Immature natural killer cell (primary cell): ENCODE results near the gene SAMD3. TPM values are rescaled to one million over a fixed set of nuclear protein-coding genes. Genes with fewer than 3 reads are reported as not detected.
"Not testable (repeated sequence)": the region's sequence is repeated elsewhere in the genome, so short reads cannot be mapped to it uniquely, and the experiment has no call there.

Experiments
- DNase-seq, 3 donors: peaks; one replicate each; pipeline ENCODE4 v3.0.0; 2022; ENCODE audit warnings: mixed read lengths in 1 of 3
- H3K27ac Mint-ChIP-seq, 6 donors: one replicate each; pipeline ENCODE4 v1.8.0; 2020; ENCODE audit warnings: mixed read lengths in 6 of 6, mild to moderate bottlenecking in 5 of 6, inconsistent platforms in 4 of 6, moderate library complexity in 3 of 6
- H3K27me3 Mint-ChIP-seq, 3 donors: one replicate each; pipeline ENCODE4 v1.8.0; 2020 to 2021; ENCODE audit warnings: low read depth in 3 of 3, mild to moderate bottlenecking in 3 of 3, mixed read lengths in 3 of 3, moderate library complexity in 3 of 3, inconsistent platforms in 1 of 3
- H3K36me3 Mint-ChIP-seq, 3 donors: one replicate each; pipeline ENCODE4 v1.8.0; 2020; ENCODE audit warnings: mixed read lengths in 3 of 3, inconsistent platforms in 2 of 3, mild to moderate bottlenecking in 2 of 3
- H3K4me1 Mint-ChIP-seq, 2 donors: one replicate each; pipeline ENCODE4 v1.8.0; 2020; ENCODE audit warnings: inconsistent platforms in 2 of 2, mild to moderate bottlenecking in 2 of 2, mixed read lengths in 2 of 2, moderate library complexity in 1 of 2
- H3K4me3 Mint-ChIP-seq, 5 donors: one replicate each; pipeline ENCODE4 v1.8.0; 2020; ENCODE audit warnings: mild to moderate bottlenecking in 5 of 5, mixed read lengths in 5 of 5, inconsistent platforms in 3 of 5, moderate library complexity in 3 of 5
- H3K9me3 Mint-ChIP-seq, 6 donors: one replicate each; pipeline ENCODE4 v1.8.0; 2020; ENCODE audit warnings: mild to moderate bottlenecking in 6 of 6, mixed read lengths in 6 of 6, inconsistent platforms in 4 of 6, moderate library complexity in 3 of 6
- polyA plus RNA-seq, 3 donors: library from polyadenylated mRNA; unstranded; fragments of 300-500 nt; fragmentation: Illumina TruSeq; gene quantifications; one replicate each; pipeline ENCODE4 v1.2.3, GENCODE V29; 2021

Gene SAMD3
- polyA plus RNA-seq, 3 donors from 2014 or later: 208 to 376 (median 275) TPM

- Mint-ChIP-seq H3K36me3 (peaks cover 34 to 51% (median 36%) of the 10 kb centered on the region in 3 donors), H3K4me1 (peaks cover 36 to 69% of the 10 kb centered on the region in 2 donors), H3K4me3 (no peak overlapping the region), H3K27me3 (peaks cover 0 to 4% (median 0%) of the 10 kb centered on the region in 3 donors), H3K27ac (peak overlapping the region in 5 of 6 donors; percentile 57 to 79 (median 69)), H3K9me3 (no peaks in the 10 kb centered on the region)
- DNase-seq: no peak
These were observed 64.7 kb downstream of the SAMD3 start for GRCh38 chr6:130158056-130158455.

- peaks cover 34 to 49% (median 36%) of the 10 kb centered on the region in 3 donors for H3K36me3 Mint-ChIP-seq
- peak overlapping the region in 4 of 6 donors; percentile 45 to 73 (median 59) for H3K27ac Mint-ChIP-seq
- no peak overlapping the region for H3K4me3 Mint-ChIP-seq
- DNase-seq: no peak
- peaks cover 0 to 4% (median 0%) of the 10 kb centered on the region in 3 donors for H3K27me3 Mint-ChIP-seq
- peaks cover 31 to 57% of the 10 kb centered on the region in 2 donors for H3K4me1 Mint-ChIP-seq
- H3K9me3 Mint-ChIP-seq: no peaks in the 10 kb centered on the region
These were observed 65.8 kb downstream of the SAMD3 start for GRCh38 chr6:130156908-130157307.

- Mint-ChIP-seq H3K4me1 (peaks cover 20 to 43% of the 10 kb centered on the region in 2 donors), H3K27ac (peak overlapping the region in 3 of 6 donors; percentile 17 to 51 (median 39)), H3K36me3 (peaks cover 32 to 49% (median 34%) of the 10 kb centered on the region in 3 donors), H3K9me3 (no peaks in the 10 kb centered on the region), H3K4me3 (no peak overlapping the region), H3K27me3 (peaks cover 0 to 4% (median 0%) of the 10 kb centered on the region in 3 donors)
- no peak for DNase-seq
These were observed 69.7 kb downstream of the SAMD3 start for GRCh38 chr6:130152908-130153510.

GRCh38 chr6:130150906-130151305 lies 71.8 kb downstream of the SAMD3 start:
- peaks cover 25 to 52% of the 10 kb centered on the region in 2 donors for H3K4me1 Mint-ChIP-seq
- H3K27ac Mint-ChIP-seq: peak overlapping the region; percentile 1 to 82 (median 66)
- H3K4me3 Mint-ChIP-seq: no peak overlapping the region
- H3K27me3 Mint-ChIP-seq: peaks cover 0 to 1% (median 0%) of the 10 kb centered on the region in 3 donors
- peaks cover 31 to 54% (median 35%) of the 10 kb centered on the region in 3 donors for H3K36me3 Mint-ChIP-seq
- no peaks in the 10 kb centered on the region for H3K9me3 Mint-ChIP-seq
- no peak for DNase-seq

- not testable (repeated sequence) for H3K4me3 Mint-ChIP-seq, H3K9me3 Mint-ChIP-seq, H3K27me3 Mint-ChIP-seq, DNase-seq
- Mint-ChIP-seq H3K27ac (peak overlapping the region; percentile 64 to 94 (median 83)), H3K36me3 (peaks cover 39 to 56% (median 40%) of the 10 kb centered on the region in 3 donors), H3K4me1 (peaks cover 25 to 53% of the 10 kb centered on the region in 2 donors)
These were observed 73.7 kb downstream of the SAMD3 start for GRCh38 chr6:130149016-130149415.

- peaks cover 43 to 65% (median 47%) of the 10 kb centered on the region in 3 donors for H3K36me3 Mint-ChIP-seq
- H3K27me3 Mint-ChIP-seq: no peaks in the 10 kb centered on the region
- DNase-seq: peak in 1 of 3 donors; percentile 34
- H3K27ac Mint-ChIP-seq: peak overlapping the region; percentile 64 to 94 (median 83)
- H3K4me1 Mint-ChIP-seq: peaks cover 28 to 59% of the 10 kb centered on the region in 2 donors
- H3K9me3 Mint-ChIP-seq: no peaks in the 10 kb centered on the region
- peak overlapping the region in 1 of 5 donors; percentile 48 for H3K4me3 Mint-ChIP-seq
These were observed 74.6 kb downstream of the SAMD3 start for GRCh38 chr6:130148181-130148580.

- peak overlapping the region; percentile 67 to 94 (median 86) for H3K27ac Mint-ChIP-seq
- no peaks in the 10 kb centered on the region for H3K9me3 Mint-ChIP-seq
- H3K36me3 Mint-ChIP-seq: peaks cover 48 to 70% (median 53%) of the 10 kb centered on the region in 3 donors
- DNase-seq: no peak
- H3K27me3 Mint-ChIP-seq: peaks cover 0 to 3% (median 0%) of the 10 kb centered on the region in 3 donors
- H3K4me3 Mint-ChIP-seq: no peak overlapping the region
- H3K4me1 Mint-ChIP-seq: peaks cover 31 to 67% of the 10 kb centered on the region in 2 donors
These were observed 75.6 kb downstream of the SAMD3 start for GRCh38 chr6:130147111-130147510.

GRCh38 chr6:130143709-130144108 lies 79.0 kb downstream of the SAMD3 start:
- no peak for DNase-seq
- Mint-ChIP-seq H3K27me3 (peaks cover 0 to 6% (median 3%) of the 10 kb centered on the region in 3 donors), H3K9me3 (no peaks in the 10 kb centered on the region), H3K36me3 (peaks cover 35 to 69% (median 41%) of the 10 kb centered on the region in 3 donors), H3K4me1 (peaks cover 44 to 76% of the 10 kb centered on the region in 2 donors), H3K4me3 (no peak overlapping the region), H3K27ac (peak overlapping the region; percentile 8 to 81 (median 52))

GRCh38 chr6:130140084-130140483 lies 82.7 kb downstream of the SAMD3 start:
- no peaks in the 10 kb centered on the region for H3K9me3 Mint-ChIP-seq
- DNase-seq: no peak
- H3K4me1 Mint-ChIP-seq: peaks cover 64 to 76% of the 10 kb centered on the region in 2 donors
- peaks cover 41 to 68% (median 44%) of the 10 kb centered on the region in 3 donors for H3K36me3 Mint-ChIP-seq
- H3K27me3 Mint-ChIP-seq: peaks cover 1 to 12% (median 3%) of the 10 kb centered on the region in 3 donors
- H3K27ac Mint-ChIP-seq: peak overlapping the region in 4 of 6 donors; percentile 42 to 96 (median 94)
- H3K4me3 Mint-ChIP-seq: no peak overlapping the region

- H3K9me3 Mint-ChIP-seq: no peaks in the 10 kb centered on the region
- H3K4me3 Mint-ChIP-seq: peak overlapping the region; percentile 63 to 84 (median 73)
- peak overlapping the region; percentile 82 to 96 (median 92) for H3K27ac Mint-ChIP-seq
- DNase-seq: no peak
- H3K27me3 Mint-ChIP-seq: peaks cover 1 to 12% (median 3%) of the 10 kb centered on the region in 3 donors
- H3K4me1 Mint-ChIP-seq: peaks cover 75 to 87% of the 10 kb centered on the region in 2 donors
- H3K36me3 Mint-ChIP-seq: peaks cover 38 to 64% (median 39%) of the 10 kb centered on the region in 3 donors
These were observed 83.9 kb downstream of the SAMD3 start for GRCh38 chr6:130138909-130139242.

GRCh38 chr6:130138116-130138908 lies 84.4 kb downstream of the SAMD3 start:
- peaks cover 78 to 88% of the 10 kb centered on the region in 2 donors for H3K4me1 Mint-ChIP-seq
- H3K4me3 Mint-ChIP-seq: peak overlapping the region; percentile 63 to 84 (median 73)
- peak overlapping the region; percentile 82 to 96 (median 92) for H3K27ac Mint-ChIP-seq
- H3K36me3 Mint-ChIP-seq: peaks cover 33 to 58% (median 35%) of the 10 kb centered on the region in 3 donors
- DNase-seq: peak; percentile 36 to 44 (median 41)
- H3K27me3 Mint-ChIP-seq: peaks cover 1 to 15% (median 3%) of the 10 kb centered on the region in 3 donors
- H3K9me3 Mint-ChIP-seq: no peaks in the 10 kb centered on the region

GRCh38 chr6:130136798-130137197 lies 86.0 kb downstream of the SAMD3 start:
- H3K27me3 Mint-ChIP-seq: peaks cover 4 to 17% (median 13%) of the 10 kb centered on the region in 3 donors
- DNase-seq: no peak
- H3K4me3 Mint-ChIP-seq: peak overlapping the region; percentile 12 to 84 (median 51)
- H3K36me3 Mint-ChIP-seq: peaks cover 23 to 45% (median 23%) of the 10 kb centered on the region in 3 donors
- H3K9me3 Mint-ChIP-seq: no peaks in the 10 kb centered on the region
- H3K27ac Mint-ChIP-seq: peak overlapping the region; percentile 74 to 96 (median 88)
- H3K4me1 Mint-ChIP-seq: peaks cover 90 to 96% of the 10 kb centered on the region in 2 donors

GRCh38 chr6:130134582-130134981 lies 88.2 kb downstream of the SAMD3 start:
- Mint-ChIP-seq H3K27me3 (peaks cover 4 to 17% (median 11%) of the 10 kb centered on the region in 3 donors), H3K27ac (peak overlapping the region; percentile 58 to 91 (median 84)), H3K4me1 (peaks cover 96 to 99% of the 10 kb centered on the region in 2 donors), H3K36me3 (peaks cover 17 to 41% (median 22%) of the 10 kb centered on the region in 3 donors), H3K9me3 (no peaks in the 10 kb centered on the region), H3K4me3 (peak overlapping the region; percentile 41 to 59 (median 49))
- peak in 1 of 3 donors; percentile 21 for DNase-seq
